GM23338 (cell line): ENCODE data around the gene TCP11L2. TPM values are rescaled to one million over a fixed set of nuclear protein-coding genes. Genes with fewer than 3 reads are reported as not detected.

Experiments
- ATAC-seq: fragments of 200-7000 bp; cut with Tn5 transposase; 3 replicates; pipeline ENCODE4 v1.9.1; 2020
- DNase-seq: peaks from one replicate; pipeline ENCODE4 v3.0.0-alpha.2; 2015; ENCODE audit warnings: low spot score
- H2AFZ ChIP-seq: fragments of 200-600 bp; sonication (generic); 2 replicates; pipeline ENCODE4 v1.8.0; 2016; ENCODE audit warnings: antibody characterized with exemption, mild to moderate bottlenecking, moderate library complexity
- H3F3A ChIP-seq: fragments of 200-600 bp; sonication (generic); replicated peaks from 2 replicates; pipeline ENCODE4 v1.8.0; 2017; ENCODE audit warnings: antibody characterized with exemption, mixed run types, low read depth
- H3K27ac ChIP-seq: fragments of 200-600 bp; sonication (generic); 2 replicates; pipeline ENCODE4 v1.6.1; 2016; ENCODE audit warnings: low read depth
- H3K27me3 ChIP-seq: fragments of 200-600 bp; sonication (generic); 2 replicates; pipeline ENCODE4 v1.8.0; 2016; ENCODE audit warnings: mild to moderate bottlenecking, mixed run types, moderate library complexity; ENCODE audit not compliant: insufficient read depth
- H3K36me3 ChIP-seq: fragments of 200-600 bp; sonication (generic); 2 replicates; pipeline ENCODE4 v1.8.0; 2016; ENCODE audit warnings: mild to moderate bottlenecking; ENCODE audit not compliant: insufficient read depth
- H3K4me1 ChIP-seq: fragments of 200-600 bp; sonication (generic); 2 replicates; pipeline ENCODE4 v1.8.0; 2016; ENCODE audit warnings: mild to moderate bottlenecking, moderate library complexity; ENCODE audit not compliant: insufficient read depth
- H3K4me2 ChIP-seq: fragments of 200-600 bp; sonication (generic); 2 replicates; pipeline ENCODE4 v1.7.1; 2017; ENCODE audit warnings: mixed run types
- H3K4me3 ChIP-seq: fragments of 200-600 bp; sonication (generic); 2 replicates; pipeline ENCODE4 v1.6.1; 2016; ENCODE audit warnings: mixed run types
- H3K79me2 ChIP-seq: fragments of 200-600 bp; sonication (generic); replicated peaks from 2 replicates; pipeline ENCODE4 v1.8.0; 2017; ENCODE audit warnings: mild to moderate bottlenecking; ENCODE audit not compliant: insufficient read depth
- H3K9me2 ChIP-seq: fragments of 200-600 bp; sonication (generic); 2 replicates; pipeline ENCODE4 v1.8.0; 2017; ENCODE audit not compliant: insufficient read depth
- H4K20me1 ChIP-seq: fragments of 200-600 bp; sonication (generic); replicated peaks from 2 replicates; pipeline ENCODE4 v1.8.0; 2017; ENCODE audit warnings: mild to moderate bottlenecking; ENCODE audit not compliant: insufficient read depth
- H3K27ac Mint-ChIP-seq: 2 replicates; pipeline ENCODE4 v1.8.0; 2020; ENCODE audit warnings: inconsistent platforms, mild to moderate bottlenecking, moderate library complexity, mixed read lengths
- H3K27me3 Mint-ChIP-seq: 3 replicates; pipeline ENCODE4 v1.8.0; 2022; ENCODE audit warnings: low read depth, mild to moderate bottlenecking, moderate library complexity, mixed read lengths, inconsistent platforms; ENCODE audit not compliant: insufficient read depth, poor library complexity
- H3K36me3 Mint-ChIP-seq: 3 replicates; pipeline ENCODE4 v1.8.0; 2021; ENCODE audit warnings: low read depth, mild to moderate bottlenecking, inconsistent platforms, moderate library complexity, mixed read lengths
- H3K4me1 Mint-ChIP-seq: 3 replicates; pipeline ENCODE4 v1.8.0; 2020; ENCODE audit warnings: mild to moderate bottlenecking, inconsistent platforms, mixed read lengths
- H3K4me3 Mint-ChIP-seq: 3 replicates; pipeline ENCODE4 v1.8.0; 2021; ENCODE audit warnings: moderate library complexity, mild to moderate bottlenecking, inconsistent platforms, mixed read lengths
- H3K9me3 Mint-ChIP-seq: 3 replicates; pipeline ENCODE4 v1.8.0; 2020; ENCODE audit warnings: moderate library complexity, mild to moderate bottlenecking, inconsistent platforms, mixed read lengths
- CREB1 ChIP-seq: fragments of 250-450 bp; sonication (Bioruptor Pico); IDR thresholded peaks from 2 replicates; pipeline ENCODE4 v1.5.0; 2020; ENCODE audit warnings: low read depth, mild to moderate bottlenecking, moderate library complexity
- JUNB ChIP-seq: IDR thresholded peaks from one replicate; pipeline ENCODE4 v1.6.1; 2016; ENCODE audit warnings: antibody characterized with exemption; ENCODE audit not compliant: unreplicated experiment
- NANOG ChIP-seq: IDR thresholded peaks from 2 replicates; pipeline ENCODE4 v1.6.1; 2016; ENCODE audit warnings: antibody characterized with exemption, borderline replicate concordance
- POLR2AphosphoS5 ChIP-seq: IDR thresholded peaks from 2 replicates; pipeline ENCODE4 v1.6.1; 2016; ENCODE audit warnings: antibody characterized with exemption, low read depth
- polyA plus RNA-seq: library from polyadenylated mRNA; unstranded; fragments of >200 nt; fragmentation: Nextera tagmentation; extraction: Ambion mirVana; gene quantifications from 2 replicates; pipeline ENCODE4 v1.2.1, GENCODE V29; 2016
- total RNA-seq: library from RNA; depleted of rRNA; stranded (reverse); fragments of >200 nt; shearing (Covaris generic); gene quantifications from 2 replicates; pipeline ENCODE4 v1.2.3, GENCODE V29; 2014
- TF ChIP-seq, protein P1 (sequence below): fragments of 250-450 bp; sonication (Bioruptor Pico); IDR thresholded peaks from 2 replicates; pipeline ENCODE4 v1.5.0; 2020; ENCODE audit warnings: mild to moderate bottlenecking, moderate library complexity
- TF ChIP-seq, protein P2 (sequence below): IDR thresholded peaks from one replicate; pipeline ENCODE4 v1.6.1; 2018; ENCODE audit warnings: antibody characterized with exemption; ENCODE audit not compliant: unreplicated experiment
- TF ChIP-seq, protein P3 (sequence below): IDR thresholded peaks from 2 replicates; pipeline ENCODE4 v1.6.1; 2016; ENCODE audit warnings: antibody characterized with exemption
- TF ChIP-seq, protein P4 (sequence below), 2 experiments: fragments of 200-600 bp in 1 of 2; sonication (generic) in 1 of 2; conservative IDR thresholded peaks; 2 replicates each; pipeline versions ENCODE4 v1.5.1 to v1.6.1; 2016 to 2017; ENCODE audit warnings: antibody characterized with exemption in 2 of 2, low read depth in 2 of 2, mild to moderate bottlenecking in 2 of 2, moderate library complexity in 1 of 2

The TCP11L2 gene
- total and polyA plus RNA-seq, 2 experiments from 2014 or later = 1.4 to 4.4 TPM

DNA sequence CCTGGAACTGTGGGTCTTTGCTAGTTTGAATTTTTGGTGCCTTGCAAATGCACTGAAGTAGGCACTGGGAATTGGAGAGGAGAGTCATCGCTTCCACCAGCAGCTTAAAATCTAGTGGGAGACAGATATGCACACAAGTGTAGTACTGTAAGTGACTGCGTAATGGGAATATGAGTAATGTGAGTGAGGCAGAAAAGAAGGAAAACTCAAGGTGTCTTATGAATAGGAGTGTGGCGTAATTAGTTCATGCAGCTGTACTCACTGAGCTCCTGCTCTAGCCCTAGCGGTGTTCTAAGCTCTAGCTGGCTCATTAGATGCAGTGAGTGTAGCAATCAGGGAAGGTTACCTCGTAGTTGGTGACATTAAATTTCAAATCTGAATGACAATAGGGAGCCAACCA is 2.8 kb downstream of the TCP11L2 start (continued):
- TF ChIP-seq, protein P1, sequence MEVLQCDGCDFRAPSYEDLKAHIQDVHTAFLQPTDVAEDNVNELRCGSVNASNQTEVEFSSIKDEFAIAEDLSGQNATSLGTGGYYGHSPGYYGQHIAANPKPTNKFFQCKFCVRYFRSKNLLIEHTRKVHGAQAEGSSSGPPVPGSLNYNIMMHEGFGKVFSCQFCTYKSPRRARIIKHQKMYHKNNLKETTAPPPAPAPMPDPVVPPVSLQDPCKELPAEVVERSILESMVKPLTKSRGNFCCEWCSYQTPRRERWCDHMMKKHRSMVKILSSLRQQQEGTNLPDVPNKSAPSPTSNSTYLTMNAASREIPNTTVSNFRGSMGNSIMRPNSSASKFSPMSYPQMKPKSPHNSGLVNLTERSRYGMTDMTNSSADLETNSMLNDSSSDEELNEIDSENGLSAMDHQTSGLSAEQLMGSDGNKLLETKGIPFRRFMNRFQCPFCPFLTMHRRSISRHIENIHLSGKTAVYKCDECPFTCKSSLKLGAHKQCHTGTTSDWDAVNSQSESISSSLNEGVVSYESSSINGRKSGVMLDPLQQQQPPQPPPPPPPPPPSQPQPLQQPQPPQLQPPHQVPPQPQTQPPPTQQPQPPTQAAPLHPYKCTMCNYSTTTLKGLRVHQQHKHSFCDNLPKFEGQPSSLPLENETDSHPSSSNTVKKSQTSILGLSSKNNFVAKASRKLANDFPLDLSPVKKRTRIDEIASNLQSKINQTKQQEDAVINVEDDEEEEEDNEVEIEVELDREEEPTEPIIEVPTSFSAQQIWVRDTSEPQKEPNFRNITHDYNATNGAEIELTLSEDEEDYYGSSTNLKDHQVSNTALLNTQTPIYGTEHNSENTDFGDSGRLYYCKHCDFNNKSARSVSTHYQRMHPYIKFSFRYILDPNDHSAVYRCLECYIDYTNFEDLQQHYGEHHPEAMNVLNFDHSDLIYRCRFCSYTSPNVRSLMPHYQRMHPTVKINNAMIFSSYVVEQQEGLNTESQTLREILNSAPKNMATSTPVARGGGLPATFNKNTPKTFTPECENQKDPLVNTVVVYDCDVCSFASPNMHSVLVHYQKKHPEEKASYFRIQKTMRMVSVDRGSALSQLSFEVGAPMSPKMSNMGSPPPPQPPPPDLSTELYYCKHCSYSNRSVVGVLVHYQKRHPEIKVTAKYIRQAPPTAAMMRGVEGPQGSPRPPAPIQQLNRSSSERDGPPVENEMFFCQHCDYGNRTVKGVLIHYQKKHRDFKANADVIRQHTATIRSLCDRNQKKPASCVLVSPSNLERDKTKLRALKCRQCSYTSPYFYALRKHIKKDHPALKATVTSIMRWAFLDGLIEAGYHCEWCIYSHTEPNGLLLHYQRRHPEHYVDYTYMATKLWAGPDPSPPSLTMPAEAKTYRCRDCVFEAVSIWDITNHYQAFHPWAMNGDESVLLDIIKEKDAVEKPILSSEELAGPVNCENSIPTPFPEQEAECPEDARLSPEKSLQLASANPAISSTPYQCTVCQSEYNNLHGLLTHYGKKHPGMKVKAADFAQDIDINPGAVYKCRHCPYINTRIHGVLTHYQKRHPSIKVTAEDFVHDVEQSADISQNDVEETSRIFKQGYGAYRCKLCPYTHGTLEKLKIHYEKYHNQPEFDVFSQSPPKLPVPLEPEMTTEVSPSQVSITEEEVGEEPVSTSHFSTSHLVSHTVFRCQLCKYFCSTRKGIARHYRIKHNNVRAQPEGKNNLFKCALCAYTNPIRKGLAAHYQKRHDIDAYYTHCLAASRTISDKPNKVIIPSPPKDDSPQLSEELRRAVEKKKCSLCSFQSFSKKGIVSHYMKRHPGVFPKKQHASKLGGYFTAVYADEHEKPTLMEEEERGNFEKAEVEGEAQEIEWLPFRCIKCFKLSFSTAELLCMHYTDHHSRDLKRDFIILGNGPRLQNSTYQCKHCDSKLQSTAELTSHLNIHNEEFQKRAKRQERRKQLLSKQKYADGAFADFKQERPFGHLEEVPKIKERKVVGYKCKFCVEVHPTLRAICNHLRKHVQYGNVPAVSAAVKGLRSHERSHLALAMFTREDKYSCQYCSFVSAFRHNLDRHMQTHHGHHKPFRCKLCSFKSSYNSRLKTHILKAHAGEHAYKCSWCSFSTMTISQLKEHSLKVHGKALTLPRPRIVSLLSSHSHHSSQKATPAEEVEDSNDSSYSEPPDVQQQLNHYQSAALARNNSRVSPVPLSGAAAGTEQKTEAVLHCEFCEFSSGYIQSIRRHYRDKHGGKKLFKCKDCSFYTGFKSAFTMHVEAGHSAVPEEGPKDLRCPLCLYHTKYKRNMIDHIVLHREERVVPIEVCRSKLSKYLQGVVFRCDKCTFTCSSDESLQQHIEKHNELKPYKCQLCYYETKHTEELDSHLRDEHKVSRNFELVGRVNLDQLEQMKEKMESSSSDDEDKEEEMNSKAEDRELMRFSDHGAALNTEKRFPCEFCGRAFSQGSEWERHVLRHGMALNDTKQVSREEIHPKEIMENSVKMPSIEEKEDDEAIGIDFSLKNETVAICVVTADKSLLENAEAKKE (CRISPR knock-in tag) = no peak

DNA sequence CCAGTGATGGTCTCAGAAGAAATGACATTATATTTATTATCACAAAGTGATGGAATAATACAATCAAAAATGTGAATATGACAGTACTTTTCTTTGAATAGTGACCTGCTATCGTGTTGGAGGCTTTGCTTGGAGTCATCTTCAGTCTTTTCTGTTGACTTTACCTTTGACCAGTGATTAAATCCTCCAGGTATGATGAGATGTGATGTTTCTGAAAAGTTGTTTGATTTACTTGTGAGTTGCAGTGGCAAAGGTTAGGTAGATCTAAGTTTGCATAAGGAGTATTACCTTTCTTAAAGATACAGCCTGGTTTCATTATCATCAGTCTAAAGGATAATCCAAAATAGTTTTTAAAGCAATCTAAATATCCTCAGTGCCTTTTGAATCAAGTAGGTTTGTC is 4.6 kb downstream of the TCP11L2 start:
- Histone ChIP-seq H3K4me3 (no peak overlapping the region), H3K27me3 (no peaks in the 10 kb centered on the region), H3K9me2 (no peaks in the 10 kb centered on the region), H3F3A (no peaks in the 10 kb centered on the region), H3K4me2 (no peak overlapping the region), H3K27ac (no peak overlapping the region), H4K20me1 (no peaks in the 10 kb centered on the region; the same call in 1 of the 2 replicates), H2AFZ (no peak overlapping the region), H3K4me1 (peaks cover 15% of the 10 kb centered on the region; the same call in 1 of the 2 replicates), H3K36me3 (no peaks in the 10 kb centered on the region), H3K79me2 (no peaks in the 10 kb centered on the region)
- DNase-seq = no peak
- Mint-ChIP-seq H3K27ac (no peak overlapping the region), H3K4me3 (no peak overlapping the region), H3K27me3 (peaks cover 6% of the 10 kb centered on the region), H3K4me1 (peaks cover 33% of the 10 kb centered on the region), H3K36me3 (no peaks in the 10 kb centered on the region; the same call in 2 of the 3 replicates), H3K9me3 (no peaks in the 10 kb centered on the region)
- ATAC-seq = no peak
- TF ChIP-seq, protein P2, sequence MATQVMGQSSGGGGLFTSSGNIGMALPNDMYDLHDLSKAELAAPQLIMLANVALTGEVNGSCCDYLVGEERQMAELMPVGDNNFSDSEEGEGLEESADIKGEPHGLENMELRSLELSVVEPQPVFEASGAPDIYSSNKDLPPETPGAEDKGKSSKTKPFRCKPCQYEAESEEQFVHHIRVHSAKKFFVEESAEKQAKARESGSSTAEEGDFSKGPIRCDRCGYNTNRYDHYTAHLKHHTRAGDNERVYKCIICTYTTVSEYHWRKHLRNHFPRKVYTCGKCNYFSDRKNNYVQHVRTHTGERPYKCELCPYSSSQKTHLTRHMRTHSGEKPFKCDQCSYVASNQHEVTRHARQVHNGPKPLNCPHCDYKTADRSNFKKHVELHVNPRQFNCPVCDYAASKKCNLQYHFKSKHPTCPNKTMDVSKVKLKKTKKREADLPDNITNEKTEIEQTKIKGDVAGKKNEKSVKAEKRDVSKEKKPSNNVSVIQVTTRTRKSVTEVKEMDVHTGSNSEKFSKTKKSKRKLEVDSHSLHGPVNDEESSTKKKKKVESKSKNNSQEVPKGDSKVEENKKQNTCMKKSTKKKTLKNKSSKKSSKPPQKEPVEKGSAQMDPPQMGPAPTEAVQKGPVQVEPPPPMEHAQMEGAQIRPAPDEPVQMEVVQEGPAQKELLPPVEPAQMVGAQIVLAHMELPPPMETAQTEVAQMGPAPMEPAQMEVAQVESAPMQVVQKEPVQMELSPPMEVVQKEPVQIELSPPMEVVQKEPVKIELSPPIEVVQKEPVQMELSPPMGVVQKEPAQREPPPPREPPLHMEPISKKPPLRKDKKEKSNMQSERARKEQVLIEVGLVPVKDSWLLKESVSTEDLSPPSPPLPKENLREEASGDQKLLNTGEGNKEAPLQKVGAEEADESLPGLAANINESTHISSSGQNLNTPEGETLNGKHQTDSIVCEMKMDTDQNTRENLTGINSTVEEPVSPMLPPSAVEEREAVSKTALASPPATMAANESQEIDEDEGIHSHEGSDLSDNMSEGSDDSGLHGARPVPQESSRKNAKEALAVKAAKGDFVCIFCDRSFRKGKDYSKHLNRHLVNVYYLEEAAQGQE = no peak
- TF ChIP-seq, protein P3, sequence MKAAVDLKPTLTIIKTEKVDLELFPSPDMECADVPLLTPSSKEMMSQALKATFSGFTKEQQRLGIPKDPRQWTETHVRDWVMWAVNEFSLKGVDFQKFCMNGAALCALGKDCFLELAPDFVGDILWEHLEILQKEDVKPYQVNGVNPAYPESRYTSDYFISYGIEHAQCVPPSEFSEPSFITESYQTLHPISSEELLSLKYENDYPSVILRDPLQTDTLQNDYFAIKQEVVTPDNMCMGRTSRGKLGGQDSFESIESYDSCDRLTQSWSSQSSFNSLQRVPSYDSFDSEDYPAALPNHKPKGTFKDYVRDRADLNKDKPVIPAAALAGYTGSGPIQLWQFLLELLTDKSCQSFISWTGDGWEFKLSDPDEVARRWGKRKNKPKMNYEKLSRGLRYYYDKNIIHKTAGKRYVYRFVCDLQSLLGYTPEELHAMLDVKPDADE = no peak
- no peak for TF ChIP-seq POLR2AphosphoS5
- no peak for TF ChIP-seq NANOG
- no peak for TF ChIP-seq CREB1 (CRISPR knock-in tag)
- no peak for TF ChIP-seq JUNB
- TF ChIP-seq, protein P4, sequence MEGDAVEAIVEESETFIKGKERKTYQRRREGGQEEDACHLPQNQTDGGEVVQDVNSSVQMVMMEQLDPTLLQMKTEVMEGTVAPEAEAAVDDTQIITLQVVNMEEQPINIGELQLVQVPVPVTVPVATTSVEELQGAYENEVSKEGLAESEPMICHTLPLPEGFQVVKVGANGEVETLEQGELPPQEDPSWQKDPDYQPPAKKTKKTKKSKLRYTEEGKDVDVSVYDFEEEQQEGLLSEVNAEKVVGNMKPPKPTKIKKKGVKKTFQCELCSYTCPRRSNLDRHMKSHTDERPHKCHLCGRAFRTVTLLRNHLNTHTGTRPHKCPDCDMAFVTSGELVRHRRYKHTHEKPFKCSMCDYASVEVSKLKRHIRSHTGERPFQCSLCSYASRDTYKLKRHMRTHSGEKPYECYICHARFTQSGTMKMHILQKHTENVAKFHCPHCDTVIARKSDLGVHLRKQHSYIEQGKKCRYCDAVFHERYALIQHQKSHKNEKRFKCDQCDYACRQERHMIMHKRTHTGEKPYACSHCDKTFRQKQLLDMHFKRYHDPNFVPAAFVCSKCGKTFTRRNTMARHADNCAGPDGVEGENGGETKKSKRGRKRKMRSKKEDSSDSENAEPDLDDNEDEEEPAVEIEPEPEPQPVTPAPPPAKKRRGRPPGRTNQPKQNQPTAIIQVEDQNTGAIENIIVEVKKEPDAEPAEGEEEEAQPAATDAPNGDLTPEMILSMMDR (conservative IDR thresholded peaks at IDR 0.05; ENCODE audit: low read depth in 2 of 2) = no peak
